ENCODE measurements around the gene PRAMEF6.
"Not testable (repeated sequence)": the region's sequence is repeated elsewhere in the genome, so short reads cannot be mapped to it uniquely, and the experiment has no call there.

Gene PRAMEF6

GRCh38 chr1:12947480-12947879, at the start of gene PRAMEF6:
Gene PRAMEF6, minus strand, starts transcription at chr1:12947580. Its CDS starts 5,062 bp downstream, at chr1:12942518.
- not testable (repeated sequence) for DNase-seq (ENCODE audit: low spot score)

- not testable (repeated sequence) for DNase-seq (ENCODE audit: low spot score)
Measured at GRCh38 chr1:12924368-12924767, 23.0 kb downstream of the PRAMEF6 start.

DNA sequence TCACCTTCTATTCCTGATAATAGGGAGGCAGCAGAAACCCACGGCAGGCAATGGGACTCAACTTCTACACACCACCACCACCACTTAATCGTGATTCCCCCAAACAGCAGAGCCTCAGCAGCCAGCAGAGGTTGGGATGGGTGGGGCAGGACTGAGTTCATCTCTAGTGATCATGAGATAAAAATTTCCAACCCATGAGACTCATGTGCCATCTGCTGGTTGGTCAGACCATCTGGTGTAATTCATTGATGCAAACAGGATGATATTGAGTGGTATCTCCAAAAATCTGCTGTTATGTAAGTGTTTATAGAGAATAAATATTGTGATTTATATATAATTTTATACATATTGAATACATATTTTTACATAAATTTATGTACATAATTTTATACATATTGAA, 25.6 kb downstream of the PRAMEF6 start:
- DNase-seq (ENCODE audit: low spot score) = not testable (repeated sequence)

- not testable (repeated sequence) for DNase-seq (ENCODE audit: low spot score)
Measured at GRCh38 chr1:12916310-12916709, 31.1 kb downstream of the PRAMEF6 start, which contains the start of gene PRAMEF7. Gene PRAMEF7, plus strand, starts transcription at chr1:12916610. Its CDS starts 1,083 bp downstream, at chr1:12917693.

GRCh38 chr1:12903793-12904572, 43.4 kb downstream of the PRAMEF6 start:
- not testable (repeated sequence) for DNase-seq (ENCODE audit: low spot score)

- DNase-seq (ENCODE audit: low spot score) = not testable (repeated sequence)
Measured at GRCh38 chr1:12899186-12899585, 48.2 kb downstream of the PRAMEF6 start.

GRCh38 chr1:12898170-12898569, 49.2 kb downstream of the PRAMEF6 start, which contains the start of gene PRAMEF10:
Gene PRAMEF10, minus strand, starts transcription at chr1:12898270. Its CDS starts 2,423 bp downstream, at chr1:12895847.
- DNase-seq (ENCODE audit: low spot score) = not testable (repeated sequence)
